Left renal pelvis (tissue), 4 donors: ENCODE measurements around the gene RBM34. TPM values are rescaled to one million over a fixed set of nuclear protein-coding genes. Genes with fewer than 3 reads are reported as not detected.
"Not testable (repeated sequence)": the region's sequence is repeated elsewhere in the genome, so short reads cannot be mapped to it uniquely, and the experiment has no call there.

Experiments used
- DNase-seq, 4 donors: peaks; one replicate each; pipeline ENCODE4 v3.0.0-alpha.2; 2013; ENCODE audit warnings: low read depth in 4 of 4, low spot score in 3 of 4
- polyA plus RNA-seq, 4 donors: library from polyadenylated mRNA; unstranded; fragments of 120-200 nt; gene quantifications; one replicate each; pipeline ENCODE4 v1.2.1, GENCODE V29; 2013; ENCODE audit not compliant: insufficient read length in 4 of 4

RBM34 gene
- polyA plus RNA-seq, 4 donors, result 56.7 to 90.0 (median 77.7) TPM

DNA sequence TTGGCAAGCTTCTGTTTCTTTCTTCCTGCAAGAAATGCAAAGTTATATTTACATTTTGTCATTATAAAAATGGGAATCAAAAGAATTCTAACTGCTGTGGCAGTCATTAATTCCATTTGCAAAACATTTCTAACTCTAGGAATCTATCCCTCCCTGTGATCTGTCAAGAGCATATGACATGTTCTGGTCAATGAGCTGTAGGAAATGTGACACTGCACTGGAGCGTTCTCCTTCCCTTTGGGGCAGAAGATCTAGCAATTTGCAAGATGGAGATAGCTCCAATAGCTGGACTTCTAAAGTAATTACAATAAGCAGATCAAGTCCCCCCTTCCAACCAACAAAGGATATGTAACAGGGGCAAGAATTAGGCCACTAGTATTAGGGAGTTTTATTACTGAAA lies 38.7 kb downstream of the RBM34 start:
- no peak for DNase-seq

DNA sequence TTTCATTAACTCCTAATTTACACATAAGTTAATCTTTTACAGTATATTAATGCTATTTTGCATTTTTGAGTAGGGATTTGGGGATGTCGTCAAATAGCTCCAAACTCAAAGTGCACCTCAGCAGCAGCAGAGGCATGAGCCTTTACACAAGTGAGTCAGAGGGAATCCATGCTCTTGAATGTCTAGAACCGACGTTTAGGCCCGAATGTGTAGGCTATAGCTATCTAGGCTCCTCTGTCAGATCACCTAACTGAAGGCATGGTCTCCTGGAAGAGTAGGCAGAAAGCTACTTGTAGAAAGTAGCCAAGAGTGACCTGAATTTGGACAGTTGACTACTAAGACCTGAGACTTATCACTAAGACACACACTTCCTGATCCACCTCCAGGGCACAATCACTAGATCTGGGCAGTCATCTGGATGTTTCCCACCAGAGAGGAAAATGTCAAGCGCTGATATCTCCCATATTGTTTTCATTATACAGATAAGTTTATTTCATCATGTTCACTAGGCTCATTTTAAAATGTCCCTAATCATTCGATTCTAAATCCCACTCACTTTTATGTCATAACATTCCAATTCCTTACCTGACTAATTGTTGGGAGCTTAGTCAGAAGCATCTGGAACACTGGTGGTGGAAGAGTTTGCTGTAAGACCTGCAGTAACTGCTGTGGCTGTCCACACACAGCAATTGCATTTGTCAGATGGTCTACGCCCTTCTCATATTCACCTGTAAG lies 47.7 kb downstream of the RBM34 start:
- DNase-seq, result no peak

DNA sequence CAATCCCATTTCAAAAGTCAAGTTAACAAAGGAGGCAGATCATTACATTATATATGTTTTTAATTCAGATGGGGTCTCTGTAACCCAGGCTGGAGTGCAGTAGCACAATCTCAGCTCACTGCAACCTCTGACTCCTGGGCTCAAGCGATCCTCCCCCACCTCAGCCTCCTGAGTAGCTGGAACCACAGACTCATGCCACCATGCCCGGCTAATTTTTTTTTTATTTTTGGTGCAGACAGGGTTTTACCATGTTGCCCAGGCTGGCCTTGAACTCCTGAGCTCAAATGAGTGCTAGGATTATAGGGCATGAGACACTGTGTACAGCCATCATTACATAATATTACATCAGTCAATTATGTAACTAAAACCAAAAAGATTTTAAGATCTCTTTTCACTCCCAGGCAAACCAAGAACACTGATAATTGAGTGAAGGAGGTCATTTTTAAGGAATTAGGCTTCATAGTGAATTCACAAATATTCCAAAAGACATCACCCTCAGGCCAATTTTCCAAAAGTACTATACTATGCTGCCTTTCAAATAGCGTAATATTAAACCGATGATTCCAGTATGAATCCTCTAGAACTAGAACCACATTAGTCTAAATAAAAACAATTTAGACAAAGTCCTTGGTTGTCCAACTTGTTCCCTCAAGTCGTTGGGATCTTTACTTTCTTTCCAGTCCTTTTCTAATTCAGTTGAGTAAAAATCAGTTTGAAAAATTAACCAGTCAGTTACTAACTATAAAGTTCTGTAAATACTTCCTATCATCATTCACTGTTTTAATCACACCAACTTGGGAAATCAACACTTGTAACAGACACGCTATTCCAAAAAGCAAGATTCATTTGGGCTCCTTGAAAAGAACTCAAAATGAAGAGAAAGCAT lies 48.5 kb downstream of the RBM34 start:
- no peak for DNase-seq

DNA sequence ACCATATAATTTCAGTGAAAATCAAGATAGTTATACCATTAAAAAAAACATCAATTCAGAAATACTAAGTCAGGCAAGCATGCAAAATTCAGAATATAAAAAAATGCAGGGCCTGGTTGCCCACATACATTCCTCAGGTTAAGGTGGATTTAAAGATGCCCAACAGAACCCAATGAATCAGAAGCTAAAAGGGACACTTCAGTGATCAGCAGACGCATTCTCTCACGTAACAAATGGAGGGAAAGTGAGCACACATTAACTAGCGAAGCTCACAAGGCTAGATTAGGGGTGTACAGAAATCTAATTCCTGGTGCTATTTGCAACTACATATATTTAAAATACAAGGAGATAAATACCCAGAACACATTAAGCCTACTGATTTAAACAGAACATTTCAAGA lies 49.9 kb downstream of the RBM34 start:
- no peak for DNase-seq

DNA sequence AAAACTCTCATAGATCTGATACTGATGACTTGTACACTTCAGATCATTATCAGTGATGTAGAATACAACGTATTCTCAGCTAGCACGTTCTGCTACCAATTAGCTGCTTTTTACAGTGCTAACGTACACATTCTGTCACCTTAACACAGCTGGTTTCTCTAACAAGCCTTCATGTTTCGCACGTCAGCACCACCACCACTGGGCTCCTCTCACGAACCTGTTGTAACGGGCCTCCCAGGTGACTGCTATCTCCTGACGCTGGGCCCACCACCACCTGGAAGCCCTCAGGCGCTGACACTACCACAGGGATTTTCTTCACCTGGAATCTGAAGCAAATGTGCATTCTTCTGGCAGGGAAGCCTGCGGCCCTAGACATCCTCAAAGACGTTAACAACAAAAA lies 52.2 kb downstream of the RBM34 start:
- DNase-seq, result no peak

DNA sequence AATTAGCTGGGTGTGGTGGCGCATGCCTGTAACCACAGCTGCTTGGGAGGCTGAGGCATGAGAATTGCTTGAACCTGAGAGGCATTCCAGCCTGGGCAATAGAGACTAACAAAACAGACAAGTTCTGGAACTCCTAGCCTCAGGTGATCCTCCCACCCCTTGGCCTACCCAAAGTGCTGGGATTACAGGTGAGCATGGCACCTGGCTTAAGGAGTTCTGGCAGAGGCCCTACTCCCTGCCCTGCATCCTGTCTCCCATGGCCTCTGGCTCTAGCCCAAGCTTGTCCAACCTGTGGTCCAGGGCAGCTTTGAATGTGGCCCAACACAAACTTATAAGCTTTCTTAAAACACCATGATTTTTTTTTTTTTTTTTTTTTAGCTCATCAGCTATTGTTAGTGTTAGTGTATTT lies 52.9 kb downstream of the RBM34 start:
- DNase-seq, result no peak

DNA sequence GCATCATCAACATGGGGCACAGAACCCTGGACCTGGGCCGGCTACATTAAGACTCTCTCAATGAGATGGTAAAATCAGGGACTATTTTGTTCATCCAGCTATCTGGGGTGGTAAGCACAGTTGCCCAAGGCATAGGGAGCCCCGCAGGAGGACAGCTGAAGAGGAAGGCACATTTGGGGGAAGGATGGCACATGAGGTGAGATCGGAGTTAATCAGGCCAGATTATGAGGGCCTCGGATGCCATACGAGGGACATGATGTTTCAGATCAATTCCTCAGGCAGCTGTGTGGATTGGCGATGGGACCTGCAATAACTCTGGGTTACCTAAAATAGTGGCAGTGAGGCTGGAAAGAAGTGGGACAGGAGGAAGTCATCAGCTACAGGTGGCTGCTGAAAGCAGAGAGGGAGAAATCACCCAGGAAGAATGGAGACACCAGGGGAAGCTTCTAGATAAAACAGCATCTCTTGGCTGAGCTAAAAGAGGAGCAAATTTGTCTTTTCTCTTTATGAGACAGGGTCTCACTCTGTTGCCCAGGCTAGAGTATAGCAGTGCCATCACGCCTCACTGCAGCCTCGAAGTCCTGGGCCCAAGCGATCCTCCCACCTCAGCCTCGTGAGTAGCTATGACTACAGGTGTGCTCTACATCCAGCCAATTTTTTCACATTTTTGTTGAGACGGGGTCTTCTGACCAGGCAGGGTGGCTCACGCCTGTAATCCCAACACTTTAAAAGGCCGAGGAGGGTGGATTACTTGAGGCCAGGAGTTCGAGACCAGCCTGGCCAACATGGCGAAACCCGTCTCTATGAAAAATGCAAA lies 53.5 kb downstream of the RBM34 start:
- DNase-seq, result no peak

DNA sequence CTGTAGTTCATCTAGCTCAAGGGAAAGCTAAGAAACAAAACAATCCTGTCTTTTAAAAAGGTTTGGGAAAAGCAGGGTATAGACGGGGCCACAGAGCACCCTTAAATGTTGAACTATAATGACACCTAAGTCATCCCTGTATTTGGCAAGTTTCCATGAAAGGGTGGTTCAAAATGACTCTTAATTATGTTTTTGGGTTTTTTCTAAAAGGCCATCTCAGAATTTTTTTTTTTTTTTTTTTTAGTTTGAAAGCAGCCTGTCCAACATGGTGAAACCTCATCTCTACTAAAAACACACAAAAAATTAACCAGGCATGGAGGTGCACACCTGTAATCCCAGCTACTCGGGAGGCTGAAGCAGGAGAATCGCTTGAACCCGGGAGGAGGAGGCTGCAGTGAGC lies 54.6 kb downstream of the RBM34 start:
- no peak for DNase-seq

DNA sequence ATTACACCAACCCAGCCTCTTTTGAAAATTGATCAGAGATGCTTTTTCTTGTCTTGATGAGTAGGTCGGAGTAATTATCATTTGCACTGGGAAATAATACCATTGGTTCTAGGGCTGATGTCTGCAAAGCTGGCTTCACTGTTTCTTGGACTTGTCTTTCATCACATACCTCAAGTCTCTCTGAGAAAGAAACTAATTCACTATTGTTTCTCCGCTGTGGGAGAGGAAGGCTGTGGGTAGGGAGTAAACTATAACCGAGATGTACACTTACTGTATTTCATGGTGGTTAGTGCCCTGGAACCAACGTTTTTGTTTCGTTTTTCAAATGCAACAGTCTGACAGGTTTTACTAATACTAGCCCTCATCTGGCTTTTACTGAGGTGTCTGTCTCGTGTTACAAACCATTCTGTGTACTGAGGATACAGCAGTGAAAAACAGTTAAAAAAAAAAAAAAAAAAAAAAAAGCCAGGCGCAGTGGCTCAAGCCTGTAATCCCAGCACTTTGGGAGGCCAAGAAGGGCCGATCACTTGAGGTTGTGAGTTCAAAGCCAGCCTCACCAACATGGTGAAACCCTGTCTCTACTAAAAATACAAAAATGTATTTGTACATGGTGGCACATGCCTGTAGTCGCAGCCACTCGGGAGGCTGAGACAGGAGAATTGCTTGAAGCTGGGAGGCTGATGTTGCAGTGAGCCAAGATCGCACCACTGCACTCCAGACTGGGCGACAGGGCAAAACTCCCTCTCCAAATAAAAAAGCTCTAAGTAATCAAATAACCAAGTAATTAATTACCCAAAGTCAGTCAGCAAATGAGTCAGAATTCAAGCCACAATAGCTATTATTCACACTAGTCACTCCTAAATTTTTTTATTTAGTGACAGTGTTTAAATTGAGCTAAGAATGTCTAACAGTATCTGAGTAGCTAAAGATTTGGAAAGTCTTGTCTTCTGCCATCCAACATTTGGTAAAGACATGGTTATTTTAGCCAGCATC lies 55.7 kb downstream of the RBM34 start:
- no peak for DNase-seq

DNA sequence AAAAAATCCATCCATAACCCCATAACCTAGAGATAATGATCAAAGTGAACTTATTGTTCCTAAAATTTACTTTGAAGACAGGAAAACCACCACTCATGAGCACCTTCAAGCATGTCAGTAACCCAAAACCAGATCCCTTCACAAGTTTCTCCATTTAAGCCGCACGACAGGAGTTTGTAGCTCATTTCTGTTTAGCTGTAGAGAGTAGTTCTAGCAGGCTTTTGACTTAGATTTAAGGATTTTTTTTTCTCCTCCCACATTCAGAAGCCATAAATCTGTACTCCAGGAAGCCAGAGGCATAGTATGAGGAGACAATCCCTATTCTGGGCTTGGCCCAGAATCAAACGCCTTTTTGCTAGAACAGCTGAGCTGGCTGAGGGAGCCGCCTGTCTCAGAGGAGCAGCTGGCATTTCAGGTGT lies 58.0 kb downstream of the RBM34 start:
- DNase-seq, result no peak

DNA sequence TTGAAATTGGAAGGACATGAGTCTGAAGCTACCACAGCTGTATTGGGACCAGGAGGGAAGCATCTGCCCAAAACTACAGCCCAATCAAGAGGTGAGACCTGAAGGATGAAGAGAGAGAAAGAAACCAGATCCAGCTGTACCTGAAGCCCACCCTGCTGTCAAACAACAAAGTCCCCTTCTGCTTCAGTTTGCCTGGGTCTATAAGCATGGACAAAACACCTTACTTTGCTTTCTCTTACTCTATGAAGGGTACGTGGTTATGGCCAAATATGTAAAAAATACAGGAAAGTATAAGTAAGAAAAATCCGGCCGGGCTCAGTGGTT lies 58.8 kb downstream of the RBM34 start:
- DNase-seq, result no peak

DNA sequence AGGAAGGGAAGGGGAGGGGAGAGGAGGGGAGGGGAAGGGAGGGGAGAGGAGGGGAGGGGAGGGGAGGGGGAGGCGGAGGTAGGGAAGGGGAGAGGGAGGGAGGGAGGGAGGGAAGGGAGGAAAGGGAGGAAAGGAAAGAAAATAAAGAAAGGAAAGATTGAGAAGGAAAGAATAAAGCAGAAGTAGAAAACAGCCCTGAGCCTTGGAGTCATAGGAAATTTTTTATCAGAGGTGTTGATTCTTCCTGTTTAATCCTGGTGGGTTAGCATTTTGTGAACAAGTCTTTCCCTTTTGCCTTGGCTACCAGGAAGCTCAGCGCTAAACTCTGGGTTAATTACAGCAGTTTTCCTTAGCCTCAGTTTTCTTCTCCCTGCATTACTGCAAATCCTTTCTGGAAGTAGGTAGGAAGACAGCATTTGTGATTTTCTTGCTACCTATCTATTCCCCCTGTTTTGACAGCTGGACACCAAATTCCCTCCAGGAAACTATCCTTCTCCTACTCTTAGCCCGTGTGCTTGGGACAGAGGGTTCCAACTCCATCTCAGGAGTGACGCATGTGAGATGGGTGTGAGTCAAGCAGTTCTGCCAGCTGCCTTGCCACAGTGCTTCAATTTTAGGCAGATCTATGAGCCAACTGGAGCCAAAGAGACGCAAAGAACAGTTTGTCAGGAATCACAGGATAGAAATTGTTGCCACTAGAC lies 59.3 kb downstream of the RBM34 start:
- no peak for DNase-seq

DNA sequence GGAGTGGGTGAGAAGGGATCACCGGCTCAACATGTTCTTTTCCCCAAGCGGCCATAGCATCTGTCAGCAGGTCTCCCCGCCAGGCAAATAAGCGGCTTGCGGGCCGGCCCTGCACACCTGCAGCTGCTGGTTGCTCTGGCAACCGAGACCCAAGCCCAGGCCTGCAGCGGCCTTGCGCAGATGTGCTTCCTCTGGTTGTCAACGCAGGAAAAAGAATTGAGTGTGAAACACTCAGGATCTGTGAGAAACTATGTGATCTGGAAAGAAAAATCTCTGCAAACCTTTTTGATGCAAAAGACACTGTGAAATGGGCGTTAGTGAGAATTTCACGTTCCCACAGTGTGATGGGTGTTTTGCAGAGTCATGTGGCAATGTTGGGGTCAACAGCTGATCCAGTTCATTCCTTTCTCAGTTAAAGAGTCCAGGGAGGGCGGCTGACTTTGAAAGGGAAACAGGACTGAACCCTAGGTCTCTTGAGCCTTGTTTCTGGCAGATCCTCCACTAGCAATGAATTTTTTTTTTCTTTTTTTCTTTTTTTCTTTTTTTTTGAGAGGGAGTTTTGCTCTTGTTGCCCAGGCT lies 60.8 kb downstream of the RBM34 start:
- DNase-seq, result no peak

DNA sequence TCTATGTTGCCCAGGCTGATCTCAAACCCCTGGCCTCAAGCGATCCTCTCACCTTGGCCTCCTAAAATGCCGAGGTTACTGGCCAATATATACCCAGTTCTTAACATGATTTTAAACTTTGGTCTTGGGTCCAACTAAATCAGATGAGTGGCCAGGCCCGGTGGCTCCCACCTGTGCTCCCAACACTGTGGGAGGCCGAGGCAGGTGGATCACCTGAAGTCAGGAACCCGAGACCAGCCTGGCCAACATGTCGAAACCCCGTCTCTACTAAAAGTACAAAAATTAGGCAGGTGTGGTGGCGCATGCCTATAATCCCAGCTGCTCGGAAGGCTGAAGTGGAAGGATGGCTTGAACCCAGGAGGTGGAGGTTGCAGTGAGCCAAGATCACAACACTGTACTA lies 62.1 kb downstream of the RBM34 start:
- no peak for DNase-seq

DNA sequence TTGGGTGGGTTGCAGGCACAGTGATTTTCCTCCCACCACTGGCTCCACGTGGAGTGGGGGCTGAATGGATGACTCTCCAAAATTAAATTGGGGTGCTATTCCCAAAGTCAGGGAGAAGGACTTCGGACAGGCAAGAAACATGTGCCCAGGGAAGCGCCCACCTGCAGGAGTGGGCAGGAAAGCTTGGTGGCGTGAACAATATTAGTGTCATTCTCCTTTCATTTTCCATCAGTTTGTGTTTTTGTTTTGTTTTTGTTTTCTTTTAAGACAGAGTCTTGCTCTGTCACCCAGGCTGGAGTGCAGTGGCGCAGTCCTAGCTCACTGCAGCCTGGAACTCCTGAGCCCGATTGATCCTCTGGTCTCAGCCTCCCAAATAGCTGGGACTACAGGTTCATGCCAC lies 62.5 kb downstream of the RBM34 start:
- DNase-seq, result no peak

DNA sequence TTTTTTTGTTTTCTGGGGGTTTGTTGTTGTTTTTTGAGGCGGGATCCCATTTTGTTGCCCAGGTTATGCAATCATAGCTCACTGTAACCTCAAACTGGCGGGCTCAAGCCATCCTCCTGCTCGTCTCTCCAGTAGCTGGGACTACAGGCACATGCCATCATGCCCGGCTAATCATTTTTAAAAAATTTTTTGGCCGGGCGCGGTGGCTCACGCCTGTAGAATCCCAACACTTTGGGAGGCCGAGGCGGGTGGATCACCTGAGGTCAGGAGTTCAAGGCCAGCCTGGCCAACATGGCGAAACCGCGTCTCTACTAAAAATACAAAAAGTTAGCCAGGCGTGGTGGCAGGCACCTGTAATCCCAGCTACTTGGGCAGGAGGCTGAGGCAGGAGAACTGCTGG lies 63.5 kb downstream of the RBM34 start:
- DNase-seq, result not testable (repeated sequence)

DNA sequence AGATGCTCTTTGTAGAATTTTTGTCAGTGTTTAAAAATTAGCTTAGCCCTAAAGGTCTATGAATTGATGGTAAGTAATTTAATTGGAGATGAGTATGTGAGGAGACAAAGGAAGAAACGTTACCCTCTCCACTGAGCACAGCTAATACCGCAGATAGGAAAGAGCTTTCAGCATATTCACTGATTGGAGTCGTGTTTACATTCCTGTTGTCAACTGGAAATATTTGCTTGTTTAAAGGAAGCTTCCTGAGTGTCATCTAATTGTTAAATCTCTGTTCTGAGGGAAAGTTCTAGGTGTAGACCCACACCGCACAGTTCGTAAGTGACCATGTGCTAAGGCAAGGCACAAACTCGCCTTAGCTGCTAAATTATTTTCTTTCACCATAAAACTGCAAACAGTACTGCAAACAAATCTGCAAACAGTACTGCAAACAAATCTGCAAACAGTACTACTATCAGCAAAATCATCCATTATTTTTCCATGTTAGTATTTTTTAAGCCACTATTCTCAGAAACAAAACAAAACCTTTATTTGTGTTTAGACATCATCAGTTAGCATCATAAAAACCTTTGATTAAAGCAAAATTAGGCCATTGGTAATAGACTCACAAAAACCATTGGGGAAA lies 65.0 kb downstream of the RBM34 start:
- DNase-seq, result no peak

DNA sequence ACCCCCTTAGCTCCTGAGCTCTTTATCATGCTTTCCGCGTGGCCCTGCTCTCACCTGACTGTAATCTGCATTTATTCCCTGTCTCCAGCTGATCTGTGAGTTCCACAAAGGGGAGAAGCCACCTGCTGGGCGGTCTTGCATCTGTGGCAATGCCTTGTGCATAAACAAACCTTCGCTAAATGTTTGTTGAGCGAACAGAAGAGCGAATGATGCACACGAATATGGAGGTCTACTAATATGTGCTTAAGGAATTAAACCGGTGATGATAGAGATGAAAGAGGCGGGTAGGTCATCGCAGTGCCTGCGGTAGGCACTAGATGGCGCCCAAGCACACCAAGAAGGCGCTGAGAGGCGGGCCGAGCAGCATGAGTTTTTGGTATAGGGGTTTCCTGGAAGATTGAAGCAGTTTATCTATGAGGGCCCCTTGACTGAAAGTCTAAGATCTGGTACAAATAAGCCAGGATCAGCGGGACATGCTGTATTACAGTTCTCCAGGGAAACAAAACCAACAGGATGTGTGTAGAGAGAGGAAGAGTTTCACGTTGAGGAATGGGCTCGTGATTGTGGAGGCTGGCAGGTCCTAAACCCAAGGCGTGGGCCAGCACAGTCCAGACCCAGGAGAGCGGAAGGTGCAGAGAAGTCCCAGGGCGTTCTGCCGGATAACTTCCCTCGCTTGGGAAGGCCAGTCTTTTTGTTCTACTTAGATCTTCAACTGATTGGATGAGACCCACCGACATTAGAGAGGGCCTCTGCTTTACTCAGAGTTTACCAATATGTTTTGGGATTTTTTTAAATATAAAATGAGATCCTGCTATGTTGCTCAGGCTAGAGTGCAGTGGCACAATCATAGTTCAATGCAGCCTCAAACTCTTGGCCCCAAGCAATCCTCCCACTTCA lies 67.1 kb downstream of the RBM34 start:
- no peak for DNase-seq
